Measurements from ENCODE around the gene NPY. TPM values are rescaled to one million over a fixed set of nuclear protein-coding genes. Genes with fewer than 3 reads are reported as not detected.

The NPY gene
- total RNA-seq, 1 experiment from 2014 or later, result not detected

- no peaks in the 10 kb centered on the region for H3K4me1 Mint-ChIP-seq (ENCODE audit: insufficient read depth, unreplicated experiment)
- no peak overlapping the region for H3K27ac Mint-ChIP-seq (ENCODE audit: low read depth, unreplicated experiment)
- H3K27me3 Mint-ChIP-seq (ENCODE audit: insufficient read depth, unreplicated experiment), result no peaks in the 10 kb centered on the region
- intact Hi-C loops (cut with micrococcal nuclease), result no loop called here
- TF ChIP-seq CTCF (IDR thresholded peaks at IDR 0.05; ENCODE audit: unreplicated experiment), result no peak
- BruUV-seq (replicated peaks), result no TSS peak
- ChIA-PET POLR2A (no interaction called here), CTCF (interaction anchor here (0.9 to 2.0 kb wide), 2 partner anchors 82 to 90 kb away, joined by 3 to 10 read pairs; no protein-coding TSS in a partner anchor)
- no peak for DNase-seq (ENCODE audit: unreplicated experiment)
- H3K4me3 Mint-ChIP-seq (ENCODE audit: unreplicated experiment), result no peak overlapping the region
- peaks cover 13% of the 10 kb centered on the region for H3K9me3 Mint-ChIP-seq (ENCODE audit: unreplicated experiment)
- H3K36me3 Mint-ChIP-seq (ENCODE audit: insufficient read depth, unreplicated experiment), result no peaks in the 10 kb centered on the region
These were observed 15.2 kb downstream of the NPY start for GRCh38 chr7:24299192-24299591.

GRCh38 chr7:24301703-24302102 is 17.7 kb downstream of the NPY start:
- Mint-ChIP-seq H3K27ac (ENCODE audit: low read depth, unreplicated experiment) (no peak overlapping the region), H3K9me3 (ENCODE audit: unreplicated experiment) (peaks cover 13% of the 10 kb centered on the region), H3K4me1 (ENCODE audit: insufficient read depth, unreplicated experiment) (no peaks in the 10 kb centered on the region), H3K4me3 (ENCODE audit: unreplicated experiment) (no peak overlapping the region), H3K36me3 (ENCODE audit: insufficient read depth, unreplicated experiment) (no peaks in the 10 kb centered on the region), H3K27me3 (ENCODE audit: insufficient read depth, unreplicated experiment) (no peaks in the 10 kb centered on the region)
- TF ChIP-seq CTCF (IDR thresholded peaks at IDR 0.05; ENCODE audit: unreplicated experiment), result no peak
- intact Hi-C loops (cut with micrococcal nuclease), result no loop called here
- ChIA-PET CTCF (interaction anchor here (0.6 to 1.8 kb wide), 3 partner anchors 11 to 73 kb away, joined by 3 to 7 read pairs (median 3); no protein-coding TSS in a partner anchor), POLR2A (interaction anchor here (0.6 kb wide), 1 partner anchor 338 kb away, joined by 3 read pairs; no protein-coding TSS in a partner anchor)
- BruUV-seq (replicated peaks), result no TSS peak
- no peak for DNase-seq (ENCODE audit: unreplicated experiment)

- ChIA-PET CTCF (no interaction called here), POLR2A (no interaction called here)
- Mint-ChIP-seq H3K4me1 (ENCODE audit: insufficient read depth, unreplicated experiment) (no peaks in the 10 kb centered on the region), H3K27ac (ENCODE audit: low read depth, unreplicated experiment) (no peak overlapping the region), H3K36me3 (ENCODE audit: insufficient read depth, unreplicated experiment) (no peaks in the 10 kb centered on the region), H3K4me3 (ENCODE audit: unreplicated experiment) (no peak overlapping the region), H3K9me3 (ENCODE audit: unreplicated experiment) (peaks cover 13% of the 10 kb centered on the region), H3K27me3 (ENCODE audit: insufficient read depth, unreplicated experiment) (no peaks in the 10 kb centered on the region)
- intact Hi-C loops (cut with micrococcal nuclease), result no loop called here
- no peak for TF ChIP-seq CTCF (IDR thresholded peaks at IDR 0.05; ENCODE audit: unreplicated experiment)
- no peak for DNase-seq (ENCODE audit: unreplicated experiment)
- no TSS peak for BruUV-seq (replicated peaks)
These were observed 20.6 kb downstream of the NPY start for GRCh38 chr7:24304494-24305095.

- DNase-seq (ENCODE audit: unreplicated experiment), result no peak
- Mint-ChIP-seq H3K4me3 (ENCODE audit: unreplicated experiment) (no peak overlapping the region), H3K4me1 (ENCODE audit: insufficient read depth, unreplicated experiment) (no peaks in the 10 kb centered on the region), H3K27me3 (ENCODE audit: insufficient read depth, unreplicated experiment) (no peaks in the 10 kb centered on the region), H3K9me3 (ENCODE audit: unreplicated experiment) (no peaks in the 10 kb centered on the region), H3K27ac (ENCODE audit: low read depth, unreplicated experiment) (no peak overlapping the region), H3K36me3 (ENCODE audit: insufficient read depth, unreplicated experiment) (no peaks in the 10 kb centered on the region)
- TF ChIP-seq CTCF (IDR thresholded peaks at IDR 0.05; ENCODE audit: unreplicated experiment), result no peak
- ChIA-PET CTCF (interaction anchor here (0.7 kb wide), 1 partner anchor 72 kb away, joined by 3 read pairs; no protein-coding TSS in a partner anchor), POLR2A (interaction anchor here (0.9 kb wide), 1 partner anchor 64 kb away, joined by 4 read pairs; no protein-coding TSS in a partner anchor)
- intact Hi-C loops (cut with micrococcal nuclease), result no loop called here
- BruUV-seq (replicated peaks), result no TSS peak
These were observed 23.3 kb downstream of the NPY start for GRCh38 chr7:24307326-24307725.

Data from MCF 10A (cell line).